ENCODE data around the gene SOS2. TPM values are rescaled to one million over a fixed set of nuclear protein-coding genes. Genes with fewer than 3 reads are reported as not detected.

SOS2 gene
- total RNA-seq, 2 donors from 2014 or later = 38.2 to 41.7 TPM

GRCh38 chr14:50242096-50242495, 10.7 kb upstream of the SOS2 start:
- no peak for DNase-seq
- H3K9me3 Mint-ChIP-seq = no peaks in the 10 kb centered on the region
- no peak overlapping the region for H3K4me3 Mint-ChIP-seq
- no peak overlapping the region for H3K27ac Mint-ChIP-seq
- H3K27me3 Mint-ChIP-seq (ENCODE audit: low read depth) = no peaks in the 10 kb centered on the region
- no peaks in the 10 kb centered on the region for H3K36me3 Mint-ChIP-seq (ENCODE audit: insufficient read depth in 2 of 2)
- no peak for ATAC-seq (replicated peaks in 1 of 2)
- H3K4me1 Mint-ChIP-seq (ENCODE audit: low read depth) = no peaks in the 10 kb centered on the region

- peaks cover 18% of the 10 kb centered on the region for H3K4me1 Mint-ChIP-seq (ENCODE audit: low read depth)
- no peak for DNase-seq
- H3K27ac Mint-ChIP-seq = no peak overlapping the region
- peaks cover 0 to 3% of the 10 kb centered on the region in 2 donors for H3K9me3 Mint-ChIP-seq
- no peak overlapping the region for H3K4me3 Mint-ChIP-seq
- H3K27me3 Mint-ChIP-seq (ENCODE audit: low read depth) = no peaks in the 10 kb centered on the region
- peaks cover 2 to 14% of the 10 kb centered on the region in 2 donors for H3K36me3 Mint-ChIP-seq (ENCODE audit: insufficient read depth in 2 of 2)
- no peak for ATAC-seq (replicated peaks in 1 of 2)
These were observed 6.0 kb upstream of the SOS2 start for GRCh38 chr14:50237427-50237826.

- no peaks in the 10 kb centered on the region for H3K27me3 Mint-ChIP-seq (ENCODE audit: low read depth)
These were observed 2.5 kb upstream of the SOS2 start for GRCh38 chr14:50233951-50234250.

GRCh38 chr14:50233166-50233950, 2.0 kb upstream of the SOS2 start:
- H3K9me3 Mint-ChIP-seq = peaks cover 0 to 3% of the 10 kb centered on the region in 2 donors
- H3K4me1 Mint-ChIP-seq (ENCODE audit: low read depth) = peaks cover 45% of the 10 kb centered on the region
- H3K27me3 Mint-ChIP-seq (ENCODE audit: low read depth) = no peaks in the 10 kb centered on the region
- peak overlapping the region; percentile 91 for H3K27ac Mint-ChIP-seq
- peak overlapping the region; percentile 21 to 85 for H3K4me3 Mint-ChIP-seq
- H3K36me3 Mint-ChIP-seq (ENCODE audit: insufficient read depth in 2 of 2) = peaks cover 7 to 24% of the 10 kb centered on the region in 2 donors
- DNase-seq (peak; percentile 35 to 49), ATAC-seq (replicated peaks in 1 of 2) (no peak)

More at GRCh38 chr14:50233951-50234250, 2.5 kb upstream of the SOS2 start:
- peak overlapping the region; percentile 91 for H3K27ac Mint-ChIP-seq
- H3K4me1 Mint-ChIP-seq (ENCODE audit: low read depth) = peaks cover 40% of the 10 kb centered on the region
- H3K36me3 Mint-ChIP-seq (ENCODE audit: insufficient read depth in 2 of 2) = peaks cover 4 to 19% of the 10 kb centered on the region in 2 donors
- peak overlapping the region; percentile 21 to 64 for H3K4me3 Mint-ChIP-seq
- H3K9me3 Mint-ChIP-seq = peaks cover 0 to 3% of the 10 kb centered on the region in 2 donors
- ATAC-seq (replicated peaks in 1 of 2) = peak; percentile 15 to 25
- no peak for DNase-seq

- Mint-ChIP-seq H3K4me3 (peak overlapping the region; percentile 82 to 85), H3K27me3 (ENCODE audit: low read depth) (no peaks in the 10 kb centered on the region), H3K27ac (peak overlapping the region; percentile 59), H3K9me3 (peaks cover 0 to 3% of the 10 kb centered on the region in 2 donors), H3K4me1 (ENCODE audit: low read depth) (peaks cover 52% of the 10 kb centered on the region), H3K36me3 (ENCODE audit: insufficient read depth in 2 of 2) (peaks cover 7 to 25% of the 10 kb centered on the region in 2 donors)
- ATAC-seq (replicated peaks in 1 of 2) = no peak
- DNase-seq = no peak
These were observed 881 bp upstream of the SOS2 start for GRCh38 chr14:50232276-50232642.

- H3K27ac Mint-ChIP-seq = peak overlapping the region; percentile 99
- H3K4me1 Mint-ChIP-seq (ENCODE audit: low read depth) = peaks cover 66% of the 10 kb centered on the region
- no peaks in the 10 kb centered on the region for H3K27me3 Mint-ChIP-seq (ENCODE audit: low read depth)
- peak overlapping the region; percentile 95 to 100 for H3K4me3 Mint-ChIP-seq
- H3K36me3 Mint-ChIP-seq (ENCODE audit: insufficient read depth in 2 of 2) = peaks cover 7 to 27% of the 10 kb centered on the region in 2 donors
- DNase-seq = peak; percentile 51 to 64
- peaks cover 0 to 2% of the 10 kb centered on the region in 2 donors for H3K9me3 Mint-ChIP-seq
- ATAC-seq (replicated peaks in 1 of 2) = peak; percentile 25 to 37
These were observed 490 bp downstream of the SOS2 start for GRCh38 chr14:50230701-50231474.

GRCh38 chr14:50230401-50230700, 1.0 kb downstream of the SOS2 start:
- H3K27me3 Mint-ChIP-seq (ENCODE audit: low read depth) = no peaks in the 10 kb centered on the region
- no peak for ATAC-seq (replicated peaks in 1 of 2)
- peak overlapping the region; percentile 95 to 100 for H3K4me3 Mint-ChIP-seq
- H3K36me3 Mint-ChIP-seq (ENCODE audit: insufficient read depth in 2 of 2) = peaks cover 5 to 25% of the 10 kb centered on the region in 2 donors
- peak overlapping the region; percentile 99 for H3K27ac Mint-ChIP-seq
- DNase-seq = no peak
- H3K4me1 Mint-ChIP-seq (ENCODE audit: low read depth) = peaks cover 68% of the 10 kb centered on the region
- H3K9me3 Mint-ChIP-seq = no peaks in the 10 kb centered on the region

- peaks cover 69% of the 10 kb centered on the region for H3K4me1 Mint-ChIP-seq (ENCODE audit: low read depth)
- H3K27me3 Mint-ChIP-seq (ENCODE audit: low read depth) = no peaks in the 10 kb centered on the region
- H3K4me3 Mint-ChIP-seq = peak overlapping the region; percentile 95 to 100
- DNase-seq (no peak), ATAC-seq (replicated peaks in 1 of 2) (no peak)
- peaks cover 5 to 21% of the 10 kb centered on the region in 2 donors for H3K36me3 Mint-ChIP-seq (ENCODE audit: insufficient read depth in 2 of 2)
- no peak overlapping the region for H3K27ac Mint-ChIP-seq
- H3K9me3 Mint-ChIP-seq = no peaks in the 10 kb centered on the region
These were observed 1.7 kb downstream of the SOS2 start for GRCh38 chr14:50229681-50230080.

- H3K4me1 Mint-ChIP-seq (ENCODE audit: low read depth) = peaks cover 65% of the 10 kb centered on the region
- DNase-seq (no peak), ATAC-seq (replicated peaks in 1 of 2) (no peak)
- H3K36me3 Mint-ChIP-seq (ENCODE audit: insufficient read depth in 2 of 2) = peaks cover 5 to 13% of the 10 kb centered on the region in 2 donors
- H3K27ac Mint-ChIP-seq = no peak overlapping the region
- peak overlapping the region in 1 of 2 donors; percentile 52 for H3K4me3 Mint-ChIP-seq
- no peaks in the 10 kb centered on the region for H3K27me3 Mint-ChIP-seq (ENCODE audit: low read depth)
- no peaks in the 10 kb centered on the region for H3K9me3 Mint-ChIP-seq
These were observed 3.1 kb downstream of the SOS2 start for GRCh38 chr14:50228313-50228712.

- no peak overlapping the region for H3K27ac Mint-ChIP-seq
- no peak overlapping the region for H3K4me3 Mint-ChIP-seq
- H3K36me3 Mint-ChIP-seq (ENCODE audit: insufficient read depth in 2 of 2) = peaks cover 5 to 11% of the 10 kb centered on the region in 2 donors
- no peaks in the 10 kb centered on the region for H3K27me3 Mint-ChIP-seq (ENCODE audit: low read depth)
- H3K9me3 Mint-ChIP-seq = no peaks in the 10 kb centered on the region
- peaks cover 63% of the 10 kb centered on the region for H3K4me1 Mint-ChIP-seq (ENCODE audit: low read depth)
- ATAC-seq (replicated peaks in 1 of 2) (no peak), DNase-seq (no peak)
These were observed 5.4 kb downstream of the SOS2 start for GRCh38 chr14:50225974-50226297.

- no peak for ATAC-seq (replicated peaks in 1 of 2)
- Mint-ChIP-seq H3K27ac (no peak overlapping the region), H3K4me1 (ENCODE audit: low read depth) (peaks cover 60% of the 10 kb centered on the region)
These were observed 6.1 kb downstream of the SOS2 start for GRCh38 chr14:50225067-50225973.

GRCh38 chr14:50222055-50222613, 9.2 kb downstream of the SOS2 start:
- no peak for DNase-seq
- Mint-ChIP-seq H3K4me3 (peak overlapping the region in 1 of 2 donors; percentile 2), H3K4me1 (ENCODE audit: low read depth) (peaks cover 45% of the 10 kb centered on the region), H3K27me3 (ENCODE audit: low read depth) (no peaks in the 10 kb centered on the region), H3K36me3 (ENCODE audit: insufficient read depth in 2 of 2) (peaks cover 0 to 2% of the 10 kb centered on the region in 2 donors), H3K9me3 (no peaks in the 10 kb centered on the region), H3K27ac (no peak overlapping the region)
- ATAC-seq (replicated peaks in 1 of 2) = no peak

More at GRCh38 chr14:50225067-50225973, 6.1 kb downstream of the SOS2 start:
- no peaks in the 10 kb centered on the region for H3K27me3 Mint-ChIP-seq (ENCODE audit: low read depth)
- no peaks in the 10 kb centered on the region for H3K9me3 Mint-ChIP-seq
- DNase-seq = no peak
- peaks cover 4 to 10% of the 10 kb centered on the region in 2 donors for H3K36me3 Mint-ChIP-seq (ENCODE audit: insufficient read depth in 2 of 2)
- H3K4me3 Mint-ChIP-seq = no peak overlapping the region
